OCI-LY7 (cell line): ENCODE measurements around the gene IRF8.

ENCODE experiments used
- EZH2phosphoT487 ChIP-seq: fragments of 200-600 bp; sonication (generic); IDR thresholded peaks from 2 replicates; pipeline ENCODE4 v1.6.1; 2018; ENCODE audit warnings: low read depth, borderline replicate concordance, mild to moderate bottlenecking, mixed run types, antibody characterized with exemption, low read length, moderate library complexity, mixed read lengths
- TF ChIP-seq, protein P1 (sequence below): fragments of 200-600 bp; sonication (generic); conservative IDR thresholded peaks from 2 replicates; pipeline ENCODE4 v1.5.1; 2014; ENCODE audit warnings: mild to moderate bottlenecking, antibody characterized with exemption, low read length, moderate library complexity, mixed read lengths

DNA sequence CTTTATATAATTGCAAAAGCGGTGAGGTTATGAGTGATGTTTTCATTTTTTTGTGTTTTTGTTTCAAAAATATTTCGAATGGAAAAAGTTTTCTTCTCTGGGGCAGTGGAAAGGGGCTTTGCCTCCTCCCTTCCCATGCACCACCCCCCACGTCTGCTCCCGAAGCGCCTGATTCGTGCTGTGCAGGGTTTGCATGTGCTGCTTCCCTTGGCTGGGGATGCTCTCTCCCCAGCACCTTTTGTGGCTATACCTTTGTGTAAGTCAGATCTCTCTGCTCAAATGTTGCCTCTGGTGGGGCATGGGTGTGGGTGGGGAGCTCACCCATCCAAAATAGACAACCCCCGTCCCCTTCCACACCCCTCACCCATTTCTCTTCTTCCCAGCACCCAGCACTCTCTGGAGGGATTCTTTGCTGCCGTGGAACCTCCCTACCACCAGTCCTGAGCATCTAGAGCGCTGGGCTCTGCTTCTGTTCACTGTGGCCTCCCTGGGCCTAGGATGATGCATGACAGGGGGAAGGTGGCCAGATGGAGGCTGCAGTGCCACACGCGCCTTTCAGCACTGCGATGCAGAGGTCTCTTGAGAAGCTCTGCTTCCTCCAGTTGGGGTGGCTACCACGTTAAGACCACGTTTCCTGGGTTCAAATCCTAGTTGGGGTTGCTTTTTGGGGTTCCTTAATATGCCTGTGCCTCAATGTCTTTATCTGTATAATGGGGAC, 71.2 kb downstream of the IRF8 start:
- TF ChIP-seq EZH2phosphoT487: no peak
- TF ChIP-seq, protein P1, sequence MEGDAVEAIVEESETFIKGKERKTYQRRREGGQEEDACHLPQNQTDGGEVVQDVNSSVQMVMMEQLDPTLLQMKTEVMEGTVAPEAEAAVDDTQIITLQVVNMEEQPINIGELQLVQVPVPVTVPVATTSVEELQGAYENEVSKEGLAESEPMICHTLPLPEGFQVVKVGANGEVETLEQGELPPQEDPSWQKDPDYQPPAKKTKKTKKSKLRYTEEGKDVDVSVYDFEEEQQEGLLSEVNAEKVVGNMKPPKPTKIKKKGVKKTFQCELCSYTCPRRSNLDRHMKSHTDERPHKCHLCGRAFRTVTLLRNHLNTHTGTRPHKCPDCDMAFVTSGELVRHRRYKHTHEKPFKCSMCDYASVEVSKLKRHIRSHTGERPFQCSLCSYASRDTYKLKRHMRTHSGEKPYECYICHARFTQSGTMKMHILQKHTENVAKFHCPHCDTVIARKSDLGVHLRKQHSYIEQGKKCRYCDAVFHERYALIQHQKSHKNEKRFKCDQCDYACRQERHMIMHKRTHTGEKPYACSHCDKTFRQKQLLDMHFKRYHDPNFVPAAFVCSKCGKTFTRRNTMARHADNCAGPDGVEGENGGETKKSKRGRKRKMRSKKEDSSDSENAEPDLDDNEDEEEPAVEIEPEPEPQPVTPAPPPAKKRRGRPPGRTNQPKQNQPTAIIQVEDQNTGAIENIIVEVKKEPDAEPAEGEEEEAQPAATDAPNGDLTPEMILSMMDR: no peak
